Measurements from ENCODE around the gene SYT17. TPM values are rescaled to one million over a fixed set of nuclear protein-coding genes. Genes with fewer than 3 reads are reported as not detected.

Gene SYT17
- total RNA-seq, 2 donors from 2014 or later: 1.8 to 1.9 TPM

DNA sequence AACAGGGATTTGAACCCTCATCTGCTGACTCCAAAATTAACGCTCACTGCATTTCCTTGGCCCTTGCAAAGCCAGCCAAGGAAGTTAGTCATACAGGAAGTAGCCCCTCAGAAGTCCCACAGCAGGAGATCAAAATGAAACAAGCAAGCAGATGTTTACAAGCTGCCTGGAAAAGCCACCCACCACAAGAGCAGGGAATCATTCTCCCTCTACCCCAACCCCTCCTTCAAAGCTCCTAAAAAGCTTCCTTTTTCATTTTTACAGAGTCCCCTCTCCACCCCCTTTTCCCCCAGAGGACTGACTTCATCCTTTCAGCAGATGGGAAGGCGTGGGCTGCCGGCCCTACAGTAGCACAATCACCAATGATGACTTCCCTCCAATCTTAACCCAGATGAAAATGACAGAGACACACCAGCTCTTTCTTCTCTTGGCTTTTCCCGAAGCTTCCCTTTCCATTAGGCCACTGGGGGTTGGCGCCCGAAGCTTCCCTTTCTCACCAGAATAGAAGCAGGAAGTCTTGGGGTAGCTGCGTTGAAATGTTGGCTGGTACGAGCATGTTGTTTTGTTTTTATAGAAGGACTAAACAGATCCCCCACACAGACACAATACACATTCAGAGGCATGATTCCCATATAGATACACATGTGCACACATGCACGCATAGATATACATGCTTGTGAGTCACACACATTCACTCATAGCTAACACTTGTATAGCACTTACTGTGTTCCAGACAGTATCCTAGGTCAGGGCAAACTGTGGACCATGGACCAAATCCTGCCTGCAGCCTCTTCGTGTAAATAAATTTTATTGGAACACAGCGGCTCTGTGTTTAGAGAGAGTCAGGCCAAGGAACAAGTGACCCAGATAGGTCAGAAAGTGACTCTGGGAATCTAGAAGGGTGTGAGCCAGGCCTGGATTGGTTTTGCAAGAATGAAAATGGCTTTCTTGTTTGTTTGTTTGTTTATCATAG lies 36.9 kb upstream of the SYT17 start:
- DNase-seq (ENCODE audit: low spot score) (no peak), ATAC-seq (ENCODE audit: insufficient number of reproducible peaks, low FRiP score, low read depth) (peak; percentile 12)
- Histone ChIP-seq H3K4me3 (peak overlapping the region; percentile 42), H3K4me1 (ENCODE audit: control insufficient read depth in 1 of 2, low read depth in 2 of 2) (peaks cover 7 to 12% of the 10 kb centered on the region in 2 donors), H3K36me3 (no peaks in the 10 kb centered on the region), H3K27me3 (replicated peaks; ENCODE audit: insufficient read depth) (no peaks in the 10 kb centered on the region), H3K9me3 (no peaks in the 10 kb centered on the region), H3K27ac (peak overlapping the region in 1 of 2 donors; percentile 58)
- TF ChIP-seq, protein P1, sequence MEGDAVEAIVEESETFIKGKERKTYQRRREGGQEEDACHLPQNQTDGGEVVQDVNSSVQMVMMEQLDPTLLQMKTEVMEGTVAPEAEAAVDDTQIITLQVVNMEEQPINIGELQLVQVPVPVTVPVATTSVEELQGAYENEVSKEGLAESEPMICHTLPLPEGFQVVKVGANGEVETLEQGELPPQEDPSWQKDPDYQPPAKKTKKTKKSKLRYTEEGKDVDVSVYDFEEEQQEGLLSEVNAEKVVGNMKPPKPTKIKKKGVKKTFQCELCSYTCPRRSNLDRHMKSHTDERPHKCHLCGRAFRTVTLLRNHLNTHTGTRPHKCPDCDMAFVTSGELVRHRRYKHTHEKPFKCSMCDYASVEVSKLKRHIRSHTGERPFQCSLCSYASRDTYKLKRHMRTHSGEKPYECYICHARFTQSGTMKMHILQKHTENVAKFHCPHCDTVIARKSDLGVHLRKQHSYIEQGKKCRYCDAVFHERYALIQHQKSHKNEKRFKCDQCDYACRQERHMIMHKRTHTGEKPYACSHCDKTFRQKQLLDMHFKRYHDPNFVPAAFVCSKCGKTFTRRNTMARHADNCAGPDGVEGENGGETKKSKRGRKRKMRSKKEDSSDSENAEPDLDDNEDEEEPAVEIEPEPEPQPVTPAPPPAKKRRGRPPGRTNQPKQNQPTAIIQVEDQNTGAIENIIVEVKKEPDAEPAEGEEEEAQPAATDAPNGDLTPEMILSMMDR (IDR thresholded peaks at IDR 0.05): no peak

DNA sequence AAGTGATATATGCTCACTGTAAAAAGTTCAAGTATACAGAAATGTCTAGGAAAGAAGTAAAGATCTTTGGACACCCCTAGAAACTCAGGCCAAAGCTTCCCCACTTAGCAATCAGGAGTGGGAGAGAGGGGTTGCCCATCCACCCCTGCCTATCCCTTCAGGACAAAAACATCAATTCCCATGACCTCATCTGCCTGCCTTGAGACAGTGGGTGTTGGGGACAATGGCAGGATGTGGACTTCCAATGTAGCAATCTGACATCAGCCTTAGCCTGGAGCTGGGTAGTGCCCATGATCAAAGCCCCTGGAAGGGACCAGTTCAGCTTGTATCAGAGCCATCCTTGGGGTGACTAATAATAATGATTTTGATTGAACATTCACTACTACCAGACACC lies 36.2 kb upstream of the SYT17 start:
- Histone ChIP-seq H3K4me3 (no peak overlapping the region), H3K4me1 (ENCODE audit: control insufficient read depth in 1 of 2, low read depth in 2 of 2) (peaks cover 12 to 15% of the 10 kb centered on the region in 2 donors), H3K36me3 (no peaks in the 10 kb centered on the region), H3K27ac (peak overlapping the region in 1 of 2 donors; percentile 58), H3K27me3 (replicated peaks; ENCODE audit: insufficient read depth) (no peaks in the 10 kb centered on the region), H3K9me3 (no peaks in the 10 kb centered on the region)
- no peak for DNase-seq (ENCODE audit: low spot score)
- no peak for ATAC-seq (ENCODE audit: insufficient number of reproducible peaks, low FRiP score, low read depth)
- TF ChIP-seq, protein P1 (IDR thresholded peaks at IDR 0.05): no peak

DNA sequence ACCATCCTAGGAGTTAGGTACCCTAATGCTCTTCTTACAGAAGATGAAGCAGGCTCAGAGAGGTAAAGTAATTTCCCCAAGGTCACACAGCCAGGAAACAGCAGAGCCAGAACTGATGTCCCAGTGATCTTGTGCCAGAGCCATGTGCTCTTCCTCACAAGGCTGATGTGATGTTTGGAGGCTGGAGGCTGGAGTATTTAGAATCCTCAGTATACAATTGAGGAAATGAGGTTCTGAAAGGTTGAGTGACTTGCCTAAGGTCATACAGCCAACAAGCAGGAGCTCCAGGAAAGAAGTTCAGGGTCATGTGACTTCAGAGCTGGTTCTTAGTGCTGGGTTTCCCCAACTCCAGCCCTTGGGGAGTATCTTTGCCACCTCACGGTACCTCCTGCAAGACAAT lies 35.8 kb upstream of the SYT17 start:
- TF ChIP-seq, protein P1 (IDR thresholded peaks at IDR 0.05): no peak
- Histone ChIP-seq H3K27ac (peak overlapping the region in 1 of 2 donors; percentile 58), H3K36me3 (no peaks in the 10 kb centered on the region), H3K4me3 (no peak overlapping the region), H3K27me3 (replicated peaks; ENCODE audit: insufficient read depth) (no peaks in the 10 kb centered on the region), H3K4me1 (ENCODE audit: control insufficient read depth in 1 of 2, low read depth in 2 of 2) (peaks cover 15 to 16% of the 10 kb centered on the region in 2 donors), H3K9me3 (no peaks in the 10 kb centered on the region)
- ATAC-seq (ENCODE audit: insufficient number of reproducible peaks, low FRiP score, low read depth) (no peak), DNase-seq (ENCODE audit: low spot score) (no peak)

DNA sequence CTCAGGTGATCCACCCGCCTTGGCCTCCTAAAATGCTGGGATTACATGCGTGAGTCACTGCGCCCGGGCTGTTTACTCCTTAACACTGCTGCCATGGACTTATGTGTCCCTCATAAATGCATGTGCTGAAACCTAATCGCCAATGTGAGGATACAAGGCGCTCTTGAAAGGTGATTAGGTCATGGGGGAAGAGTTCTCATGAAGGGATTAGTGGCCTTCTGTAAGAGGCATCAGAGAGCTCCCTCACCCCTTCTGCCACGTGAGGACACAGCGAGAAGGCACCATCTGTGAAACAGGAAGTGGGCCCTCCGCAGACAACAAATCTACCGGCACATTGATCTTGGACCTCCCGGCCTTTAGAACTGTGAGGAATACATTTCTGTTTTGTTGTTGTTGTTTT lies 35.1 kb upstream of the SYT17 start:
- no peak for DNase-seq (ENCODE audit: low spot score)
- no peak for ATAC-seq (ENCODE audit: insufficient number of reproducible peaks, low FRiP score, low read depth)
- no peaks in the 10 kb centered on the region for H3K27me3 ChIP-seq (replicated peaks; ENCODE audit: insufficient read depth)
- H3K4me1 ChIP-seq (ENCODE audit: control insufficient read depth in 1 of 2, low read depth in 2 of 2): peaks cover 15 to 17% of the 10 kb centered on the region in 2 donors
- TF ChIP-seq, protein P1 (IDR thresholded peaks at IDR 0.05): no peak
- no peak overlapping the region for H3K27ac ChIP-seq
- H3K9me3 ChIP-seq: no peaks in the 10 kb centered on the region
- H3K4me3 ChIP-seq: no peak overlapping the region
- no peaks in the 10 kb centered on the region for H3K36me3 ChIP-seq

DNA sequence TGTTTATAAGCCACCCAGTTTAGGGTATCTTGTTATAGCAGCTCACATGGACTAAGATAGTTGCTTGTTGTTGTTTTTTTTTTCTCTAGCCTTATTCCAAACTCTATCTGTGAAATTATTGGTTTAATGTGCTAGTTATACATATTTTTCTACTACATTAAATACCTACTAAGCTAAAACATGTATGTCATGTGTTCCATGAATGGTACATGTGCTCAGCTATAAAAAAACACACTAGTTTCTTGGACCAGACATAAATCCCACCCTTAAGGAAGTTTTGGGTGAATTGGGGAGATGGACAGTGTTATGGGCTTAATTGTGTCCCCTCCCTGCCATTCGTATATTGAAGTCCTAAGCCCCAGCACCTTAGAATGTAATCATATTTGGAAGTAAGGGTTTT lies 34.4 kb upstream of the SYT17 start:
- ATAC-seq (ENCODE audit: insufficient number of reproducible peaks, low FRiP score, low read depth): no peak

More for the DNA sequence above, 34.4 kb upstream of the SYT17 start:
- no peak overlapping the region for H3K27ac ChIP-seq
- peaks cover 15 to 17% of the 10 kb centered on the region in 2 donors for H3K4me1 ChIP-seq (ENCODE audit: control insufficient read depth in 1 of 2, low read depth in 2 of 2)
- no peaks in the 10 kb centered on the region for H3K27me3 ChIP-seq (replicated peaks; ENCODE audit: insufficient read depth)
- H3K9me3 ChIP-seq: no peaks in the 10 kb centered on the region
- DNase-seq (ENCODE audit: low spot score): no peak
- no peak overlapping the region for H3K4me3 ChIP-seq
- no peaks in the 10 kb centered on the region for H3K36me3 ChIP-seq
- TF ChIP-seq, protein P1 (IDR thresholded peaks at IDR 0.05): no peak

Data from thoracic aorta (tissue), 2 donors.